PC-3 (cell line): Measurements from ENCODE around the gene SHC4.
"Not testable (repeated sequence)": the region's sequence is repeated elsewhere in the genome, so short reads cannot be mapped to it uniquely, and the experiment has no call there.

Experiments used
- EZH2 ChIP-seq: fragments of 300-600 bp; sonication (generic); IDR thresholded peaks from one replicate; pipeline ENCODE4 v1.6.1; 2017; ENCODE audit warnings: antibody characterized with exemption, mild to moderate bottlenecking, low read length; ENCODE audit not compliant: unreplicated experiment
- EZH2phosphoT487 ChIP-seq: fragments of 300-600 bp; sonication (generic); IDR thresholded peaks from 2 replicates; pipeline ENCODE4 v1.6.1; 2018; ENCODE audit warnings: mild to moderate bottlenecking, antibody characterized with exemption, low read length, borderline replicate concordance
- TF ChIP-seq, protein P1 (sequence below): fragments of 300-600 bp; sonication (generic); conservative IDR thresholded peaks from 2 replicates; pipeline ENCODE4 v1.5.1; 2017; ENCODE audit warnings: antibody characterized with exemption, low read depth, mild to moderate bottlenecking, low read length

DNA sequence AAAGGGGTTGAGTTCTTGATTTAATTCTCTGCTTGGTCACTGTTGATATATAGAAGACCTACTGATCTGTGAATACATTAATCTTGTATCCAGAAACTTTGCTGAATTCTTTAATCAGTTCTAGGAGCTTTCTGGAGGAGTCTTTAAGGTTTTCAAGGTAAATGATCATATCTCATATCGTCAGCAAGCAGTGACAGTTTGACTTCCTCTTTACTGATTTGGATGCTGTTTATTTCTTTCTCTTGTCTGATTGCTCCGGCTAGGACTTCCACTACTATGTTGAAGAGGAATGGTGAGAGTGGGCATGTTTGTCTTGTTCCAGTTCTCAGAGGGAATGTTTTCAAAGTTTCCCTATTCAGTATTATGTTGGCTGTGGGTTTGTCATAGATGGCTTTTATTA is 54.4 kb downstream of the SHC4 start:
- TF ChIP-seq, protein P1, sequence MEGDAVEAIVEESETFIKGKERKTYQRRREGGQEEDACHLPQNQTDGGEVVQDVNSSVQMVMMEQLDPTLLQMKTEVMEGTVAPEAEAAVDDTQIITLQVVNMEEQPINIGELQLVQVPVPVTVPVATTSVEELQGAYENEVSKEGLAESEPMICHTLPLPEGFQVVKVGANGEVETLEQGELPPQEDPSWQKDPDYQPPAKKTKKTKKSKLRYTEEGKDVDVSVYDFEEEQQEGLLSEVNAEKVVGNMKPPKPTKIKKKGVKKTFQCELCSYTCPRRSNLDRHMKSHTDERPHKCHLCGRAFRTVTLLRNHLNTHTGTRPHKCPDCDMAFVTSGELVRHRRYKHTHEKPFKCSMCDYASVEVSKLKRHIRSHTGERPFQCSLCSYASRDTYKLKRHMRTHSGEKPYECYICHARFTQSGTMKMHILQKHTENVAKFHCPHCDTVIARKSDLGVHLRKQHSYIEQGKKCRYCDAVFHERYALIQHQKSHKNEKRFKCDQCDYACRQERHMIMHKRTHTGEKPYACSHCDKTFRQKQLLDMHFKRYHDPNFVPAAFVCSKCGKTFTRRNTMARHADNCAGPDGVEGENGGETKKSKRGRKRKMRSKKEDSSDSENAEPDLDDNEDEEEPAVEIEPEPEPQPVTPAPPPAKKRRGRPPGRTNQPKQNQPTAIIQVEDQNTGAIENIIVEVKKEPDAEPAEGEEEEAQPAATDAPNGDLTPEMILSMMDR, result not testable (repeated sequence)
- not testable (repeated sequence) for TF ChIP-seq EZH2, EZH2phosphoT487
